ENCODE results near the gene MALRD1. TPM values are rescaled to one million over a fixed set of nuclear protein-coding genes. Genes with fewer than 3 reads are reported as not detected.
"Not testable (repeated sequence)": the region's sequence is repeated elsewhere in the genome, so short reads cannot be mapped to it uniquely, and the experiment has no call there.

MALRD1 gene
- total RNA-seq, 5 donors from 2014 or later (not counting 1 experiment from before 2014, with no cell fraction given): 0.32 TPM; not detected in 4

- Mint-ChIP-seq H3K36me3 (no peaks in the 10 kb centered on the region), H3K4me3 (no peak overlapping the region), H3K4me1 (no peaks in the 10 kb centered on the region), H3K27ac (no peak overlapping the region), H3K9me3 (peaks cover 0 to 11% (median 4%) of the 10 kb centered on the region in 3 donors), H3K27me3 (no peaks in the 10 kb centered on the region)
- Histone ChIP-seq H3K4me3 (ENCODE audit: control insufficient read depth in 1 of 2, extremely low read depth in 1 of 2, low read length in 1 of 2) (no peak overlapping the region), H3K4me1 (ENCODE audit: control insufficient read depth in 1 of 2, extremely low read depth in 1 of 2, insufficient read depth in 2 of 2, low read length in 2 of 2) (no peaks in the 10 kb centered on the region), H3K36me3 (ENCODE audit: control insufficient read depth in 2 of 2, extremely low read depth in 1 of 2, insufficient read depth in 1 of 2, low read length in 1 of 2) (no peaks in the 10 kb centered on the region), H3K9me3 (no peaks in the 10 kb centered on the region), H3K27me3 (replicated peaks in 1 of 2; ENCODE audit: control insufficient read depth in 2 of 2, extremely low read depth in 1 of 2, insufficient read depth in 2 of 2, low read length in 1 of 2) (no peaks in the 10 kb centered on the region), H3K27ac (ENCODE audit: low read length) (no peak overlapping the region)
- POLR2A ChIA-PET: no interaction called here
- no peak for DNase-seq
- ATAC-seq (replicated peaks in 1 of 4): no peak
- CTCF ChIA-PET: no interaction called here
- WGBS (ENCODE audit: insufficient coverage): no CpG with 5 or more reads among the region's 2 CpGs
Measured at GRCh38 chr10:19730167-19730906, 681.7 kb downstream of the MALRD1 start.

DNA sequence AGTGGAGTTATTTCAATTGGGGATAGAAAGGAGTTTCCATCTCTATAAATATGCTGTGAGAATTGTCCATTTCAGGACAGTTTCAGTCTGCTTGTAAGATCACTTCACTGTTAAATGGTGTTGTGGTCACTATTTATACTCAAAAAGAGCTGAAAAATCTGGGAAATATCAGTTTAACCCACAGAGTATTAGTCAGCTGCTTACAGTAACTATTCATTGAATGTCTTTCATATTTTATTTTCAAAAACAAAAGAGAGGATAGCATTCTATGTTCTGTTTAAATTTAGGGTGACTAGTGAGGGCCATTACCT, 682.3 kb downstream of the MALRD1 start:
- H3K27me3 ChIP-seq (replicated peaks in 1 of 2; ENCODE audit: control insufficient read depth in 2 of 2, extremely low read depth in 1 of 2, insufficient read depth in 2 of 2, low read length in 1 of 2): no peaks in the 10 kb centered on the region
- Mint-ChIP-seq H3K27ac (no peak overlapping the region), H3K36me3 (no peaks in the 10 kb centered on the region), H3K4me1 (no peaks in the 10 kb centered on the region), H3K4me3 (no peak overlapping the region), H3K27me3 (no peaks in the 10 kb centered on the region), H3K9me3 (peaks cover 0 to 11% (median 1%) of the 10 kb centered on the region in 3 donors)
- H3K36me3 ChIP-seq (ENCODE audit: control insufficient read depth in 2 of 2, extremely low read depth in 1 of 2, insufficient read depth in 1 of 2, low read length in 1 of 2): no peaks in the 10 kb centered on the region
- ChIA-PET CTCF (no interaction called here), POLR2A (no interaction called here)
- DNase-seq (no peak), ATAC-seq (replicated peaks in 1 of 4) (no peak)
- no peaks in the 10 kb centered on the region for H3K9me3 ChIP-seq
- no peaks in the 10 kb centered on the region for H3K4me1 ChIP-seq (ENCODE audit: control insufficient read depth in 1 of 2, extremely low read depth in 1 of 2, insufficient read depth in 2 of 2, low read length in 2 of 2)
- H3K4me3 ChIP-seq (ENCODE audit: control insufficient read depth in 1 of 2, extremely low read depth in 1 of 2, low read length in 1 of 2): no peak overlapping the region
- H3K27ac ChIP-seq (ENCODE audit: low read length): no peak overlapping the region

- ChIA-PET CTCF (no interaction called here), POLR2A (no interaction called here)
- H3K4me1 ChIP-seq (ENCODE audit: control insufficient read depth in 1 of 2, extremely low read depth in 1 of 2, insufficient read depth in 2 of 2, low read length in 2 of 2): no peaks in the 10 kb centered on the region
- no peak for ATAC-seq (replicated peaks in 1 of 4)
- no peak for DNase-seq
- H3K27me3 ChIP-seq (replicated peaks in 1 of 2; ENCODE audit: control insufficient read depth in 2 of 2, extremely low read depth in 1 of 2, insufficient read depth in 2 of 2, low read length in 1 of 2): no peaks in the 10 kb centered on the region
- Mint-ChIP-seq H3K27ac (no peak overlapping the region), H3K4me3 (no peak overlapping the region), H3K27me3 (no peaks in the 10 kb centered on the region), H3K36me3 (no peaks in the 10 kb centered on the region), H3K4me1 (no peaks in the 10 kb centered on the region), H3K9me3 (peaks cover 0 to 11% (median 0%) of the 10 kb centered on the region in 3 donors)
- no peak overlapping the region for H3K27ac ChIP-seq (ENCODE audit: low read length)
- H3K9me3 ChIP-seq: no peaks in the 10 kb centered on the region
- no peaks in the 10 kb centered on the region for H3K36me3 ChIP-seq (ENCODE audit: control insufficient read depth in 2 of 2, extremely low read depth in 1 of 2, insufficient read depth in 1 of 2, low read length in 1 of 2)
- H3K4me3 ChIP-seq (ENCODE audit: control insufficient read depth in 1 of 2, extremely low read depth in 1 of 2, low read length in 1 of 2): no peak overlapping the region
- no CpG with 5 or more reads among the region's 2 CpGs for WGBS (ENCODE audit: insufficient coverage)
Measured at GRCh38 chr10:19731560-19731959, 683.0 kb downstream of the MALRD1 start.

DNA sequence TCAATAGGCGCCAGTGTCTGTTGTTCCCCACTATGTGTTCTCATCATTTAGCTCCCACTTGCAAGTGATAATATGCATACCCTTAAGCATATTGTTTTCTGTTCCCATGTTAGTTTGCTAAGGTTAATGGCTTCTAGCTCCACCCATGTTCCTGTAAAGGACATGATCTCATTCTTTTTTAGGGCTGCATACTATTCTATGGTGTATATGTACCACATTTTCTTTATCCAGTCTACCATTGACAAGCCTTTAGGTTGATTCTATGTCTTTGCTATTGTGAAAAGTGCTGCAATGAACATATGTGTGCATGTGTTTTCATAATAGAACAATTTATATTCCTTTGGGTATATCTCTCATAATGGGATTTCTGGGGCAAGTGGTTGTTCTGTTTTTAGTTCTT, 689.8 kb downstream of the MALRD1 start:
- H3K36me3 ChIP-seq (ENCODE audit: control insufficient read depth in 2 of 2, extremely low read depth in 1 of 2, insufficient read depth in 1 of 2, low read length in 1 of 2): no peaks in the 10 kb centered on the region
- POLR2A ChIA-PET: no interaction called here
- Mint-ChIP-seq H3K27ac (no peak overlapping the region), H3K36me3 (no peaks in the 10 kb centered on the region), H3K27me3 (no peaks in the 10 kb centered on the region), H3K4me1 (no peaks in the 10 kb centered on the region), H3K4me3 (no peak overlapping the region), H3K9me3 (peaks cover 0 to 12% (median 10%) of the 10 kb centered on the region in 3 donors)
- no peaks in the 10 kb centered on the region for H3K9me3 ChIP-seq
- WGBS (ENCODE audit: insufficient coverage): no CpG with 5 or more reads among the region's 1 CpG
- CTCF ChIA-PET: no interaction called here
- ATAC-seq (replicated peaks in 1 of 4): no peak
- H3K4me3 ChIP-seq (ENCODE audit: control insufficient read depth in 1 of 2, extremely low read depth in 1 of 2, low read length in 1 of 2): no peak overlapping the region
- H3K27me3 ChIP-seq (replicated peaks in 1 of 2; ENCODE audit: control insufficient read depth in 2 of 2, extremely low read depth in 1 of 2, insufficient read depth in 2 of 2, low read length in 1 of 2): no peaks in the 10 kb centered on the region
- H3K27ac ChIP-seq (ENCODE audit: low read length): no peak overlapping the region
- DNase-seq: no peak
- H3K4me1 ChIP-seq (ENCODE audit: control insufficient read depth in 1 of 2, extremely low read depth in 1 of 2, insufficient read depth in 2 of 2, low read length in 2 of 2): no peaks in the 10 kb centered on the region

DNA sequence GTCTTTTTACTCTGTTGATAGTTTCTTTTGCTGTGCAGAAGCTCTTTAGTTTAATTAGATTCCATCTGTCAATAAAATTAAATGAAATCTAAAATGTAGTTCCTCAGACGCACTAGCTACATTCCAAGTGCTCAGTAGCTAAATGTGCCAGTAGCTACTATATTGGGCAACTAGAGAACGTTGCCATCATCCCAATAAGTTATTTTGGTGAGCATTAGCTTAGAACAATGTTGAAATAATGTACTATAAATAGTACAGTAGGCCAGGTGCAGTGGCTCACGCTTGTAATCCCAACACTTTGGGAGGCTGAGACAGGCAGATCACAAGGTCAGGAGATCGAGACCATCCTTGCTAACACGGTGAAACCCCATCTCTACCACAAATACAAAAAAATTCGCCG, 690.6 kb downstream of the MALRD1 start:
- CTCF ChIA-PET; H3K36me3 Mint-ChIP-seq; H3K27ac ChIP-seq (ENCODE audit: low read length); H3K4me1 ChIP-seq (ENCODE audit: control insufficient read depth in 1 of 2, extremely low read depth in 1 of 2, insufficient read depth in 2 of 2, low read length in 2 of 2); H3K4me1 Mint-ChIP-seq; H3K36me3 ChIP-seq (ENCODE audit: control insufficient read depth in 2 of 2, extremely low read depth in 1 of 2, insufficient read depth in 1 of 2, low read length in 1 of 2); ATAC-seq (replicated peaks in 1 of 4); H3K9me3 ChIP-seq; H3K27ac Mint-ChIP-seq; H3K27me3 Mint-ChIP-seq; H3K4me3 ChIP-seq (ENCODE audit: control insufficient read depth in 1 of 2, extremely low read depth in 1 of 2, low read length in 1 of 2); POLR2A ChIA-PET; H3K4me3 Mint-ChIP-seq; H3K27me3 ChIP-seq (replicated peaks in 1 of 2; ENCODE audit: control insufficient read depth in 2 of 2, extremely low read depth in 1 of 2, insufficient read depth in 2 of 2, low read length in 1 of 2); DNase-seq: not testable (repeated sequence)
- no CpG with 5 or more reads among the region's 7 CpGs for WGBS (ENCODE audit: insufficient coverage)
- peaks cover 0 to 12% (median 10%) of the 10 kb centered on the region in 3 donors for H3K9me3 Mint-ChIP-seq

DNA sequence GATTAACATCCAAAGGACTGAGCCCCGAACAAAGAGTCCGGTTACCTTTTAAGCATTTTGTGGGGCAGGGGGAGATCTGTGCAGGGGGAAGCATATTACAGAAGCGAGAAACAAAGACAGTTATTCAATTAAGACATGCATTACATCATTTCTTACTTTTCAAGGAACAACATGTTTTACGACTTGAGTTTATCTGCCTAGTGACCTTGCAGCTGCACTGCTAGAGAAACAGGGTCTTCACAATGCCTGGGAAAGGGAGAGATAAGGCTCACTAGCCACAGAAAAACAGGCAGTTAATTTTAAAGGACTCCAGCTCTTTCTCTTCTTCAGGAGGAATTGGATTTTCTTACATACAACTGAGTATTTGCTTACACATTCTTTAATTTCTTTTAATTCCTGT, 693.5 kb downstream of the MALRD1 start:
- H3K27me3 Mint-ChIP-seq; H3K27ac ChIP-seq (ENCODE audit: low read length); POLR2A ChIA-PET; H3K27me3 ChIP-seq (replicated peaks in 1 of 2; ENCODE audit: control insufficient read depth in 2 of 2, extremely low read depth in 1 of 2, insufficient read depth in 2 of 2, low read length in 1 of 2); DNase-seq; H3K27ac Mint-ChIP-seq; H3K36me3 ChIP-seq (ENCODE audit: control insufficient read depth in 2 of 2, extremely low read depth in 1 of 2, insufficient read depth in 1 of 2, low read length in 1 of 2); H3K4me3 Mint-ChIP-seq; H3K4me1 ChIP-seq (ENCODE audit: control insufficient read depth in 1 of 2, extremely low read depth in 1 of 2, insufficient read depth in 2 of 2, low read length in 2 of 2); H3K9me3 ChIP-seq; H3K36me3 Mint-ChIP-seq; H3K4me1 Mint-ChIP-seq; CTCF ChIA-PET; H3K4me3 ChIP-seq (ENCODE audit: control insufficient read depth in 1 of 2, extremely low read depth in 1 of 2, low read length in 1 of 2); ATAC-seq (replicated peaks in 1 of 4): not testable (repeated sequence)
- peaks cover 3 to 14% (median 13%) of the 10 kb centered on the region in 3 donors for H3K9me3 Mint-ChIP-seq
- WGBS (ENCODE audit: insufficient coverage): 100% methylated on average over 1 of the region's 4 CpGs

DNA sequence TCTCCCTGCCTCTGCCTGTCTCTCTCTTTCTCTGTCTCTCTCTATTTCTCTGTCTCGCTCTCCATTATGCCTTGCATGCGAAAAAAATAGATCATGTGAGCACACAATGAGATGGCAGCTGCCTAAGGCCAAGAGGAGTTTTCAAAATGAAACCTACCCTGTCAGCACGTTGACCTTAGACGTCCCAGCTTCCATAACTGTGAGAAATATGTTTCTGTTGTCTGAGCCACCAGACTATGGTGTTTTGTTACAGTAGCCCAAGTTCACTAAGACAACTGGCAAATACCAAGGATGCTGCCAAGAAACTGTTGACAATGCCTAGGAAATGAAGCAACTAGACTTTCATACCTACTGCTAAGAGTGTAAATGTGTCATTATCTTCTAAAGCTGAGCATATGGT, 697.1 kb downstream of the MALRD1 start:
- no peak for ATAC-seq (replicated peaks in 1 of 4)
- POLR2A ChIA-PET: no interaction called here
- DNase-seq: no peak
- Histone ChIP-seq H3K9me3 (no peaks in the 10 kb centered on the region), H3K4me3 (ENCODE audit: control insufficient read depth in 1 of 2, extremely low read depth in 1 of 2, low read length in 1 of 2) (no peak overlapping the region), H3K36me3 (ENCODE audit: control insufficient read depth in 2 of 2, extremely low read depth in 1 of 2, insufficient read depth in 1 of 2, low read length in 1 of 2) (no peaks in the 10 kb centered on the region), H3K27ac (ENCODE audit: low read length) (no peak overlapping the region), H3K4me1 (ENCODE audit: control insufficient read depth in 1 of 2, extremely low read depth in 1 of 2, insufficient read depth in 2 of 2, low read length in 2 of 2) (no peaks in the 10 kb centered on the region), H3K27me3 (replicated peaks in 1 of 2; ENCODE audit: control insufficient read depth in 2 of 2, extremely low read depth in 1 of 2, insufficient read depth in 2 of 2, low read length in 1 of 2) (no peaks in the 10 kb centered on the region)
- Mint-ChIP-seq H3K27me3 (no peaks in the 10 kb centered on the region), H3K4me1 (no peaks in the 10 kb centered on the region), H3K9me3 (peaks cover 7 to 16% (median 8%) of the 10 kb centered on the region in 3 donors), H3K4me3 (no peak overlapping the region), H3K27ac (no peak overlapping the region), H3K36me3 (no peaks in the 10 kb centered on the region)
- CTCF ChIA-PET: no interaction called here
- 86% methylated on average over 4 of the region's 4 CpGs for WGBS (ENCODE audit: insufficient coverage)
